T-helper 1 cell (primary cell): ENCODE measurements around the gene ABCB7.
"Not testable (repeated sequence)": the region's sequence is repeated elsewhere in the genome, so short reads cannot be mapped to it uniquely, and the experiment has no call there.

Source experiments
- DNase-seq, 5 donors: peaks; one replicate each; pipeline ENCODE4 v3.0.0-alpha.2; 2012 to 2020

Gene ABCB7

DNA sequence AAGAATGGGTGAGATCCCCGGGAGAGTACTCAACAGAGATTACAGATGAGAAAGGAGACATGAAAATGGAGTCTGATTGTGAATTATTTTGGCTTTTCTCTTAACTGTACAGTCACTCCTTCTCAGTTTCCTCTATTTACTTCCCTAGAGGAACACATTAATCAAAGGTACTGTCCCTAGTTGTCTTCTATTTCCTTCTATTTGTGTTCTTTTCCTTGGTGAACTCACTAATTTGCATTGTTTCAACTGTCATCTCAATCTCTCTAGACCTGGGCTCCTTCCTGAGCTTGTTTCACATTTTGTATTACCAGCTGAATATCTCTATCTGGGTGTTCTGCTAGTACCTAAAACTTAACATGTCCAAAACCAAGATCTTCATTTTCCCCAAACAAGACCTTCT is 59.8 kb downstream of the ABCB7 start:
- no peak for DNase-seq

DNA sequence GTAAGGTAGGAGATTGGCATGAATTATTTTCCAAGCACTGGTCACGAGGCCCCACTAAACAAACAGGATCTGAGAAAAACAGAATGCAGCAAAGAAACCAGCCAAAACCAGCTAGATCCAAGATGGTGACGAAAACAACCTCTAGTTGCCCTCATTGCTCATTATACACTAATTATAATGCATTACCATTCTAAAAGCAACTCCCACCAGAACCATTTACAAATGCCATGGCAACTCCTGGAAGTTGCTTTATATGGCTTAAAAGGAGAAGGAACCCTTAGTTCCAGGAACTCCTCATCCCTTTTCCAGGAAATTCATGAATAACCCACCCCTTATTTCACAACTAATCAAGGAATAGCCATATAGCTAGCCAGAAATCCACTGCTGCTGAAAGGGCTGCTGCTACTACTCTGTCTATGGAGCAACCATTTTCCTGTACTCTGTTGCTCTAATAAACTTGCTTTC is 69.3 kb downstream of the ABCB7 start:
- DNase-seq, result no peak

DNA sequence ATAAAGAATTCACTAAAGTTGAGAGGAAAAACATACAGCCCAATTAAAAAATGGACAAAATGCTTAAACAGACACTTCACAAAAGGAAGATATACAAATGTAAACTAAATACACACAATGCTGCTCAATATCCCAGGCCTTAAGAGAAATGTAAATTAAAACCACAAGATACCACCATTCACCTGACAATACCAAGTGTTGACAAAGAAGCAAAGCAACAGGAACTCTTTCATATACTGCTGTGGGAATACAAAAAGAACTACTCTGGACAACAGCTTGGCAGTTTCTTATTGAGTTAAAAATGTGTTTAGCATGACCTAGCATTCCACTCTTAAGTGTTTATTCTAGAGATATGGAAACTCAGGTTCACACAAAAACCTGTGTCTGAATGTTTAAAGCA is 71.3 kb downstream of the ABCB7 start:
- DNase-seq, result no peak

DNA sequence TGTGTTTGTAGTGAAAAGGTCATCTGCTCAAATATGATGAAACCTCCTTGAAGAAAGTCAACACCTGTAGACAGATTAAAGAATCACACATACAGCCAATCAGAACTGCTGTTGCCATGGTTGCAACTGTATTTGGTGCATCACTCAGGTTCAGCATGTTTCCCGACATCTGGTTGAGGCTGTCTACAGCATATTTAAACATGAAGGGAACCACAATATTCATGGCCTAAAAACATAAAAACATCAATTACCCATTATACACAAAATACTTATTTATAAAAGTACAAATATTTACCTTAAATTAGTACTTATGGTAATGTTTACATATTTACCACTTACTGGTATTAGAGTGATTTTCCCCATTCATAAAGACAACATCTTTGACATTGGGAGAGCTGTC is 79.7 kb downstream of the ABCB7 start:
- DNase-seq, result no peak

DNA sequence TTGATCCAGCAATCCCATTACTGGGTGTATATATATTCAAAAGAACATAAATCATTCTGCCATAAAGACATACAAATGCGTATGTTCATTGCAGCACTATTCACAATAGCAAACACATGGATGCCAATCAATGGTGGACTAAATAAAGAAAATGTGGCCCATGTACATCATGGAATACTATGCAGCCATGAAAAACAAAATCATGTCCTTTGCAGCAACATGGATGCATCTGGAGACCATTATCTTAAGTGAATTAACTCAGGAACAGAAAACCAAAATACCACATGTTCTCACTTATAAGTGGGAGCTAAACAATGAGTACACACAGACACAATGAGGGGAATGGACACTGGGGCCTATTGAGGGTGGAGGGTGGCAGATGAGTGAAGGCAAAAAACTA is 81.6 kb downstream of the ABCB7 start:
- no peak for DNase-seq

DNA sequence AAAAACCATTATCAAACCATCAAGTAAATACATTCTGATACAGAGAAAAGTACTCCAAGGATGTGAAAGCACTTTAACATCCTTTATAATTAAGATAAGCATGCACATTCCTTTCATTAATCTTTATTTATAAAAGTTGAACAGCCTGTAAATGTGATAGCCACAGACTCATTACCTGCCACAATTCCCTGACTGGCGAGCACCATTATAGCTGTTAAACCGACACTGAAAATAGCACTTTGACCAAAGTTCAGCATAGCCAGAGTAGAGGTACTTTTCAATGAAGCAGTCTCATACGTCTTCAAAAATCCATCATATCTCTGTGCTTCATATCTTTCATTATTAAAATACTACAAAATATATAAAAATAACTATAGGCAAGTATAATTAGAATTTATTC is 84.7 kb downstream of the ABCB7 start:
- no peak for DNase-seq

DNA sequence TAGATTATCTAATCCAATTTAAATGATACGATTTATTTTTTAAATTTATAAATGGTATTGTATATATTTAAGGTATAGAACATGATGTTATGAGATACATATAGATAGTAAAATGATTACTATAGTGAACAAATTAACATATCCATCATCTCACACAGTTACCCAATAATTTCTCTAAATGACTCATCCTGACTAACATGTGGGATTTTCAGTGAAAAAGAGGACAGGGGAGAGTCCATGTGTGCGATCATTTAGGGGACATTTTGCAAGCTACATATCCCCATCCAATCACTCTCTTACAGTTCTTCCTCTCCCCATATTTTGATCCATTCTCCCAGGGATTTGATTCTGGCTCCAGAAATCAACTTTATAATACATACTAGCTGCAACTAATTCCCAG is 88.2 kb downstream of the ABCB7 start:
- peak in 1 of 5 donors; percentile 4 for DNase-seq

DNA sequence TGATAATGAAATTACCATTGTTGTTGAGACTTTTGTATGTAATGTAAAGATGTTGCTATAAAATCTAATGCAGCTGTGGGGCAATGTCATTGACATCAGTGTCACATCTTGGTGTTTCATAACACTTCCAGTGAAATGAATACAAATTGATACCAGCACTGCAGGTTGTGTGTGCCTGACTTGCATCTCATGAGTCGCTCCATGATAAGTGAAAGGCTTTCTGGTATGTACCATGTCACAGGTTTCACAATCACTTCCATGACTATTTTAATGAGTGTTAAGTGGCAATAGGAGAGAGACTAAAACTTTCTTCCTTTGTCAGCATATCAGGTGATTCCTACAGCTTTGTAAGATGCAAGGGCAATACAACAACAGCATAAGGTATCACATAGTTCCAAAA is 94.4 kb downstream of the ABCB7 start:
- DNase-seq, result no peak

DNA sequence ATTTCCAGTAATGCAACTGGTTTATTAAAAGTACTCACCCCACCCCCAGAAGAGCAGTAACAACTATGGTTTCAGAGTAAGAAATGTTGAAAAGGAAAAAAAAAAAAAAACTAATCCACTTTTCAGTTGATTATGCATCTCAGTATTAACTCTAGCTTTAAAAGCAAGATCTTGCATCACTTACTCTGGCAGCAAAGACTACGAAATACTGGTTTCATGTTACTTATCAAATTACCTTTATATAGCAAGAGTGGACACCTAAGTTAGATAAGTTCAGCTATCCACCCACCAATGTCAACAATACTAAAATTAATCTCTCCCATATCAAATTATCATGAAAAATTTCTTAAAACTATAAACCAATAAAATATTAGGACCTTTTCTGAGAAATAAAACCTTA is 105.0 kb downstream of the ABCB7 start:
- DNase-seq, result no peak

DNA sequence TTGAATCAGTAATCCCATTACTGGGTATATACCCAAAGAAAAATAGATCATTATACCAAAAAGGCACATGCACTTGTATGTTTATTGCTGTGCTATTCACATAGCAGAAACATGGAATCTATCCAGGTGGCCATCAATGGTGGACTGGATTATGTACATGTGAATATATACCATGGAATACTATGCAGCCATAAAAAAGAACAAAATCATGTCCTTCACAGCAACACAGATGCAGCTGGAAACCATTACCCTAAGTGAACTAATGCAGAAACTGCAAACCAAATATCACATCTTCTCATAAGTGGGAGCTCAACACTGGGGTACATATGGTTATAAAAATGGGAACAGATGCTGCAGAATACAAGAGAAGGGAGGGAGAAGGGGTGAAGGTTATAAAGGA is 110.7 kb downstream of the ABCB7 start:
- DNase-seq, result no peak

DNA sequence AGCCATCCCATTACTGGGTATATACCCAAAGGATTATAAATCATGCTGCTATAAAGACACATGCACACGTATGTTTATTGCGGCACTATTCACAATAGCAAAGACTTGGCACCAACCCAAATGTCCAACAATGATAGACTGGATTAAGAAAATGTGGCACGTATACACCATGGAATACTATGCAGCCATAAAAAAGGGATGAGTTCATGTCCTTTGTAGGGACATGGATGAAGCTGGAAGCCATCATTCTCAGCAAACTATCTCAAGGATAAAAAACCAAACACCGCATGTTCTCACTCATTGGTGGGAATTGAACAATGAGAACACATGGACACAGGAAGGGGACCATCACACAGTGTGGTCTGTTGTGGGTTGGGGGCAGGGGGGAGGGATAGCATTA is 111.9 kb downstream of the ABCB7 start:
- DNase-seq, result not testable (repeated sequence)

DNA sequence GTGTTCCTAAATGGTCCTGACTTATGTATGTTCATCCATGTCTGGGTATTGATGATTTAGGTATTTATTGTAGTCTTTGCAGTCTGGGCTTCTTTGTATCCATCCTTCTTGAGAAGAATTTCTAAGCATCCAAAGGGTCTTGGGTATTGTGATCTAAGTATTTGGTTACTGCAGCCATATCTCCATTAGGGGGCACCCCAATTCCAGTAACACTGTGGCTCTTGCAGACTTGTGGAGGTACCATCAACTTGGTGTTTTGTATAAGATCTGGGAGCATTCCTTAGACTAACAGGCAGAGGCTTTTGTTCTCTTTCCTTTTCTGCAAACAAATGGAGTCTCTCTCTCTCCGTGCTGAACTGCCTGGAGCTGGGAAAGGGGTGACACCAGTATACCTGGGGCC is 117.2 kb downstream of the ABCB7 start:
- DNase-seq, result no peak
